Spinal cord (tissue), 10 donors: ENCODE results near the gene RTEL1. TPM values are rescaled to one million over a fixed set of nuclear protein-coding genes. Genes with fewer than 3 reads are reported as not detected.
"Not testable (repeated sequence)": the region's sequence is repeated elsewhere in the genome, so short reads cannot be mapped to it uniquely, and the experiment has no call there.

Experiments
- DNase-seq, 6 donors: peaks; one replicate each; pipeline versions ENCODE4 v3.0.0 to v3.0.0-alpha.2; 2013 to 2015; ENCODE audit warnings: low spot score in 6 of 6, low read depth in 4 of 6
- H3K27ac ChIP-seq: one replicate; pipeline ENCODE4 v1.5.1; 2013; ENCODE audit warnings: low read depth, low read length, control low read depth
- H3K27me3 ChIP-seq: one replicate; pipeline ENCODE4 v1.6.1; 2013; ENCODE audit warnings: low read length; ENCODE audit not compliant: control insufficient read depth, insufficient read depth
- H3K36me3 ChIP-seq: one replicate; pipeline ENCODE4 v1.6.1; 2013; ENCODE audit warnings: low read length; ENCODE audit not compliant: control insufficient read depth, insufficient read depth
- H3K4me1 ChIP-seq: one replicate; pipeline ENCODE4 v1.6.1; 2013; ENCODE audit warnings: low read length; ENCODE audit not compliant: control insufficient read depth, insufficient read depth
- H3K4me3 ChIP-seq: one replicate; pipeline ENCODE4 v1.5.1; 2013; ENCODE audit warnings: low read depth, low read length, control low read depth
- H3K9me3 ChIP-seq: one replicate; pipeline ENCODE4 v1.6.1; 2013; ENCODE audit warnings: low read length; ENCODE audit not compliant: control insufficient read depth, insufficient read depth
- WGBS: methylation state at CpG from one replicate; pipeline ENCODE4 v1.1.5; 2013; ENCODE audit warnings: missing lambda C conversion rate; ENCODE audit not compliant: insufficient coverage; 5-methylcytosine and 5-hydroxymethylcytosine counted together
- polyA plus RNA-seq, 2 donors: library from polyadenylated mRNA; unstranded; fragments of 120-200 nt; gene quantifications; one replicate each; pipeline ENCODE4 v1.2.1, GENCODE V29; 2013; ENCODE audit not compliant: insufficient read length in 2 of 2
- total RNA-seq, 2 donors: library from RNA; depleted of rRNA in 1 of 2; stranded (reverse); fragments of 120-200 nt in 1 of 2; fragments of >200 nt in 1 of 2; gene quantifications; one replicate each; pipeline versions ENCODE4 v1.2.3 to v1.2.4, GENCODE V29; 2013 to 2014
- donor health status: healthy.

The RTEL1 gene
- total and polyA plus RNA-seq, 4 donors = 8.1 to 29.6 (median 19.3) TPM

- WGBS = 87% methylated on average over 22 of the region's 22 CpGs
- peaks cover 90% of the 10 kb centered on the region for H3K36me3 ChIP-seq
Observed at GRCh38 chr20:63664143-63664851, 6.2 kb downstream of the RTEL1 start.

GRCh38 chr20:63664861-63665594 lies 6.9 kb downstream of the RTEL1 start:
- Histone ChIP-seq H3K4me3 (no peak overlapping the region), H3K27ac (peak overlapping the region; percentile 25), H3K9me3 (no peaks in the 10 kb centered on the region), H3K27me3 (no peaks in the 10 kb centered on the region), H3K4me1 (peaks cover 22% of the 10 kb centered on the region), H3K36me3 (peaks cover 87% of the 10 kb centered on the region)
- DNase-seq = peak in 3 of 6 donors; percentile 48 to 93 (median 86)
- 45% methylated on average over 13 of the region's 18 CpGs for WGBS

More at GRCh38 chr20:63664143-63664851, 6.2 kb downstream of the RTEL1 start:
- DNase-seq = no peak
- no peaks in the 10 kb centered on the region for H3K27me3 ChIP-seq
- no peak overlapping the region for H3K27ac ChIP-seq
- H3K4me1 ChIP-seq = peaks cover 26% of the 10 kb centered on the region
- H3K4me3 ChIP-seq = no peak overlapping the region
- no peaks in the 10 kb centered on the region for H3K9me3 ChIP-seq

- no peaks in the 10 kb centered on the region for H3K27me3 ChIP-seq
- no peak overlapping the region for H3K27ac ChIP-seq
- H3K36me3 ChIP-seq = peaks cover 84% of the 10 kb centered on the region
- WGBS = 95% methylated on average over 14 of the region's 14 CpGs
- peaks cover 22% of the 10 kb centered on the region for H3K4me1 ChIP-seq
- no peak overlapping the region for H3K4me3 ChIP-seq
- no peaks in the 10 kb centered on the region for H3K9me3 ChIP-seq
- DNase-seq = no peak
Observed at GRCh38 chr20:63665708-63666107, 7.6 kb downstream of the RTEL1 start.

GRCh38 chr20:63667858-63668257 lies 9.7 kb downstream of the RTEL1 start:
- Histone ChIP-seq H3K4me3 (no peak overlapping the region), H3K4me1 (peaks cover 22% of the 10 kb centered on the region), H3K27me3 (no peaks in the 10 kb centered on the region), H3K27ac (no peak overlapping the region), H3K9me3 (no peaks in the 10 kb centered on the region), H3K36me3 (peaks cover 84% of the 10 kb centered on the region)
- no peak for DNase-seq
- WGBS = 94% methylated on average over 16 of the region's 16 CpGs

GRCh38 chr20:63668351-63668750 lies 10.2 kb downstream of the RTEL1 start:
- WGBS = 96% methylated on average over 11 of the region's 11 CpGs
- Histone ChIP-seq H3K27ac (no peak overlapping the region), H3K27me3 (no peaks in the 10 kb centered on the region), H3K36me3 (peaks cover 83% of the 10 kb centered on the region), H3K4me3 (no peak overlapping the region), H3K4me1 (peaks cover 22% of the 10 kb centered on the region), H3K9me3 (no peaks in the 10 kb centered on the region)
- DNase-seq = no peak

GRCh38 chr20:63671695-63672094 lies 13.6 kb downstream of the RTEL1 start:
- H3K9me3 ChIP-seq, H3K27me3 ChIP-seq, H3K4me1 ChIP-seq, H3K4me3 ChIP-seq, DNase-seq, H3K27ac ChIP-seq: not testable (repeated sequence)
- 95% methylated on average over 6 of the region's 12 CpGs for WGBS
- H3K36me3 ChIP-seq = peaks cover 83% of the 10 kb centered on the region

GRCh38 chr20:63672666-63673065 lies 14.6 kb downstream of the RTEL1 start:
- 94% methylated on average over 10 of the region's 10 CpGs for WGBS
- no peaks in the 10 kb centered on the region for H3K4me1 ChIP-seq
- no peak overlapping the region for H3K4me3 ChIP-seq
- no peak overlapping the region for H3K27ac ChIP-seq
- H3K36me3 ChIP-seq = peaks cover 83% of the 10 kb centered on the region
- H3K27me3 ChIP-seq = no peaks in the 10 kb centered on the region
- no peaks in the 10 kb centered on the region for H3K9me3 ChIP-seq
- no peak for DNase-seq

- H3K27me3 ChIP-seq = no peaks in the 10 kb centered on the region
- H3K9me3 ChIP-seq = no peaks in the 10 kb centered on the region
- H3K4me3 ChIP-seq = no peak overlapping the region
- 96% methylated on average over 13 of the region's 14 CpGs for WGBS
- no peak overlapping the region for H3K27ac ChIP-seq
- peaks cover 82% of the 10 kb centered on the region for H3K36me3 ChIP-seq
- H3K4me1 ChIP-seq = no peaks in the 10 kb centered on the region
- DNase-seq = no peak
Observed at GRCh38 chr20:63673951-63674350, 15.8 kb downstream of the RTEL1 start.

- no peaks in the 10 kb centered on the region for H3K9me3 ChIP-seq
- WGBS = 93% methylated on average over 8 of the region's 20 CpGs
- H3K36me3 ChIP-seq = peaks cover 96% of the 10 kb centered on the region
- no peak overlapping the region for H3K4me3 ChIP-seq
- H3K27me3 ChIP-seq = no peaks in the 10 kb centered on the region
- no peak for DNase-seq
- H3K4me1 ChIP-seq = no peaks in the 10 kb centered on the region
- no peak overlapping the region for H3K27ac ChIP-seq
Observed at GRCh38 chr20:63675681-63676368, 17.7 kb downstream of the RTEL1 start.
